HG03064 (cell line): Measurements from ENCODE around the gene KRT84.

ENCODE experiments used
- ATAC-seq: cut with Tn5 transposase; IDR thresholded peaks from one replicate; pipeline ENCODE4 v1.9.1; 2021; ENCODE audit warnings: low read depth; ENCODE audit not compliant: unreplicated experiment

The KRT84 gene

GRCh38 chr12:52389313-52390207, 4.1 kb upstream of the KRT84 start:
- ATAC-seq: no peak

GRCh38 chr12:52387859-52388258, 2.4 kb upstream of the KRT84 start:
- no peak for ATAC-seq

DNA sequence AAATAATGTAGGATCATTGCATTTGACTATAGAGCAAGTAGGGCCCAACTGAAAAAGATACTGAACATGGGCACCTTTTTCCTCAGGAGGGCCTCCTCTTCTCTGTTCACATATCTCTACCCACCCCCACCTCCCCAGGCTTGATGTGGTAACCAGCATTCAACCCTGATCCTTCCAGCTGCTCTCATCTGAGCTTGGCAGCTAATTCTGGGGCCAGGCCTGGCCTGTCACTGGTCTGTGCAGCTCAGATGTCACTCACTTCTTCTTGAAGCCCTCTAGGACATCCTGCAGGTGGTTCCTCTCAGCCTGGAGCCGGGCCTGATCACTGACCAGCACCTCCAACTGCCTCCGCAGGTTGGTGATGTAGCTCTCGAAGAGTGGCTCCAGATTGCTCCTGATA, 2.1 kb downstream of the KRT84 start:
- no peak for ATAC-seq

- ATAC-seq: no peak
Measured at GRCh38 chr12:52382854-52383253, 2.6 kb downstream of the KRT84 start.

- no peak for ATAC-seq
Measured at GRCh38 chr12:52381206-52381605, 4.2 kb downstream of the KRT84 start.

GRCh38 chr12:52380271-52380694, 5.2 kb downstream of the KRT84 start:
- ATAC-seq: no peak

GRCh38 chr12:52379536-52379935, 5.9 kb downstream of the KRT84 start:
- no peak for ATAC-seq

GRCh38 chr12:52378091-52378490, 7.4 kb downstream of the KRT84 start:
- no peak for ATAC-seq

GRCh38 chr12:52377266-52377665, 8.2 kb downstream of the KRT84 start:
- no peak for ATAC-seq

DNA sequence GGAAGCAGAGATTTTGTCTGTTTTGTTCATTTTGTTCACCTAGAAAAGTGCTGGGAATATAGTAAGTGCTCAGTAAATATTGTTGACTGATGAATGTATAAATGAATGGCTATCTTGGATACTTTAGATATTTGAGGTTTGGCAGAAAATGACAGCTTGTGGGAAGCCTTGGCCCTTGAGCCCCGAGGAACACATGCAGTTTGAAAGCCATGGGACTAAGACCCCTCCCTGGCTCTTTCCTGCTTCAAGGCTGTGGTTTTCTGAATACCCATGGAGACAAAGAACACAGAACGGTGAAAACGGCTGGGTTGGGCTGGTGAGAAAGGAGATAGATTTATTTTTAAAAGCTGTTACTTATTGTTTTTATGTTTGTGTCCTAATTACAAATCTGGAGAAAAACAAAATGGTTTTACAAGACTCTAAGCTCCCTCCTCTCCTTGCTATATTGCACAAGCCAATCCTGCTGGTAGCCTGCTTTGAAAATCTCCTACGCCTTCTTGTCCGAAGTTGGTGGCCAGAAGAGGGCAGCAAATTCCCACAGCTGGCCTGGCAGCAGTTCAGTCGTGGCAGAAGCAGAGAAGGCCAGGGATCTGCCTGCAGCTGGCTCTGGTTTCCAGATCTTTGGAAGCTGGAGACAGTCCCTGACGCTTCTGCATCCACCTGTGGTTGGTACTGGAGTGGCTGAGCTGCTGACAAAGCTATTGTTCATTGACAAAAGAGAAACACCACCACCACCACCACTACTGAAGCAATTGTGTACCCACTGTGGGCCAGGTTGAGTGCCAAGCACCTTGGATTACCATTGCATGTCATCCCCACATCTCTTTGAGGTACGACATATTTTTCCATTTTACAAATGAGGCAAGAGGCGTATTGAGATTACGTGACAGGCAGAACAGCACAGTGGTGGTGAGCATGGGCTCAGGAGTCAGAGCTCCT, 13.0 kb downstream of the KRT84 start:
- no peak for ATAC-seq

DNA sequence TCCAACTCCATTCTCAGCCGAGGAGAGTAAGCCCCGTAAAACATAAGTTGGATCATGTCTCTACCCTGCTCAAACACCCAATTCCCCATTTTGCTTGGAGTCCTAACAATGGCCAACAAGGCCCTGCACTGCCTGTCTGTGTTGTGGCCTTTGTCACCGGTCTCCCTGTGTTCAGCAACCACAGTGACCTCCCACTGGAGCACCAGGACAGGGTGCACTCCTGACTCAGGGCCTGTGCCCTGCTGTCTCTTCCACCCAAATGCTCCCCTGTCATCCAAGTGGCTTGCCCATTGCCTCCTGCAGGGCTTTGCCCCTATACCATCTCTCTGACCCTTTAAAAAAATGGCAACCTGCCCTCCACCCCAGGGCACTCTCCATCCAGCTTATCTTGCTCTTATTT, 13.7 kb downstream of the KRT84 start:
- ATAC-seq: no peak

DNA sequence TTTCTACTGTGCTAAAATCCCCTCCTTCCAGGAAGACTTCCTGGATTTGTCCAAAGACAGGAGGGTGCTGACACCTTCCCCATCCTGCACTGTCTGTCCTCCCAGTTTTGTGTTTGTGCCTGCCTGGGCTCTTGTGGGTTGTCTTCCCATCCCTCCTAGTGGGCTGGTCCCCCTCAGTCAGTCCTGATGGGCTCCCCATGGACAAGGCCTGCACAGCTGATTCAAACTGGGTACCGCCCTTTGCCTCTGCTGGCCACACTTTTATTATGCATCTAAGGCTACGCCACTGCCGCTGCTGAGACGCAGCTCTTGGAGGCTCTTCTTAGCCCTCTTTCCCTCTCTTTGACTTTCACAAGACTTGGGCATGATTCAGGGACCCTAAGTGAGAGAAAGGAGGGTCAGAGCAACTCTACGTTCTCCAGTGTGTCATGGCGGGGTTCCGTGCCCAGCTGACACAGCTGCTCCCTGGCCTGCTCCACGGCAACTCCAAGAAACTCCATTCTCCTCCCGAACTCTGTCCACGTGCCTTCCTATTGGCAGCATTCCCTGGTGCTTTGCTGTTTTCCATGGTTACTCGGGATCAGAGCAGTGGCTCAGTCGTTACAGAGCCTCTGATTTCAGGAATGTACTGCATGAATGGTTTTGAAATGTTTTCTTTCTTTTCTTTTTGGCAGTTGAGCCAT, 14.4 kb downstream of the KRT84 start:
- ATAC-seq: no peak

- ATAC-seq: no peak
Measured at GRCh38 chr12:52369809-52370208, 15.6 kb downstream of the KRT84 start.

- ATAC-seq: no peak
Measured at GRCh38 chr12:52369211-52369610, 16.2 kb downstream of the KRT84 start.

GRCh38 chr12:52368508-52368907, 16.9 kb downstream of the KRT84 start:
- no peak for ATAC-seq

DNA sequence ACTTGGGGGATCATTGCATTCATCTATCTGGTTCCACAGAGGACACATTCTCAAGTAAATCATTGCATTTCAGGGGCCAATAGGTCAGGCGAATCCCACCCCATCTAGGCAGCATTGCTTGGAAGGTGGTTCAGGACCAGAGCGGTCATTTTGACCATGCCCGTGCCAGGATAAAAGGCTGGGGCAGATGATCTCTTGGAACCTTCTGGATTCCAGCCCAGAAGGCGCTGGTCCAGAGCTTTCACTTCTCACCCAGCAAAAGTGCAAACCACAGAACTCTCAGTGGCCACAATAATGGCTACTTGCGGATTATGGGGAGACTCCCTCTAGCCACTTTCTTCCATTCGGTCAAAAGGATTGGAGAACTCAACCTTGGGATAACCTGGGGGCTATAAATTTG, 17.6 kb downstream of the KRT84 start:
- ATAC-seq: no peak

DNA sequence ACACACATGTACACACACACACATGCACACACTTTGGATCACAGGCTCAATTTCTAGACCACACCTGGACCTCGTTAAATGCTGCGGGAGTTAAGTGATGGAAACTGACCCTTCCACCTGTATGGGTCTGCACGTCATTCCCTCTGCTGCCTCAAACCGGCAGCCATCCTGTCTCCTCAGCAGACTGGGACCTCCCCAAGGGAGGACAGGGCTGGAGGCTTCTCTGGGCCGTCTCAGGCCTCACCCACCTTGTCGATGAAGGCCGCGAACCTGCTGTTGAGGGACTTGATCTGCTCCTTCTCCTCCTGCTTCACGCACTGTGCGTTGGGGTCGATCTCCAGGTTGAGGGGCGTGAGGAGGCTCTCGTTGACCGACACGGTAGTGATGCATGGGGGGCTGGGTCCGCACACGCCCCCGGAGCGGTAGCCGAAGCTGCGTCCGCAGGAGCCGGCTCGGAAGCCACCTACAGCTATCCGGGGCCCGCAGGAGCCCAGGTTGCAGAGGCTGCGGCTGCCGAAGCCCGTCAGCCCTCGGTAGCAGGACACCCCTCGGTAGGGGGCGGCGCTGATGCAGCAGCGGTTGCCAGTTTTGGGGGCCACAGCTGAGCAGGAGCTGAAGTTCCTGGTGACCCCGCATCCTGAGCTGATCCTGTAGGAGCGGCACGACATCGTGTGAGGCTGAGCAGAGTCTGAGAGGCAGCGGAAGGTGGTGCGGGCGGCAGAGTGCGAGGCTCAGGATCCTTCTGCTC, 18.5 kb downstream of the KRT84 start, which contains the start of gene KRT85:
Gene KRT85, minus strand, starts transcription at position 744 of the 748 bp plus-strand sequence. Its CDS starts 76 bp downstream, at position 668.
- no peak for ATAC-seq

- no peak for ATAC-seq
Measured at GRCh38 chr12:52364901-52365489, 20.5 kb downstream of the KRT84 start.

GRCh38 chr12:52364061-52364460, 21.4 kb downstream of the KRT84 start:
- no peak for ATAC-seq
